ENCODE data around the gene ATP1B3.
"Not testable (repeated sequence)": the region's sequence is repeated elsewhere in the genome, so short reads cannot be mapped to it uniquely, and the experiment has no call there.

Gene ATP1B3

GRCh38 chr3:141876381-141876890, at the start of gene ATP1B3:
TSS of gene ATP1B3 (plus strand) at chr3:141876643. CDS start at chr3:141876802, 159 bp downstream.
- peak; percentile 82 for DNase-seq

DNA sequence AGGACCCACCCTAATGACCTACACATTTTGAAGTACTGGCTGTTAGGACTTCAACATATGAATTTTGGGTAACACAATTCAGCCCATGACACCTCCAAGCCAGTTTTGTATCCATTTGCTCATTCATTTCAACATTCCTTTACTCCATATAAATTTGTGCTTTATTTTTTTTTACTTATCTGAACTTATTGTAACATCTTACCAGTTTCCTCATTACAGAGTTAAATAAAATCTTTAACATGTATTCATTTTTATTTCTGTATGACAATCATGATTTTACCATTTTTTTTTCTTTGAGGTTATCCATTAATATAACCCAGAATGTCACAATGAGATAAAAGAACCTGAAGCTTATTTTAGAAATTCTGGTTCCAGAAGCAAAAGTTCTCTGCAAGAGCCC, 48.0 kb upstream of the ATP1B3 start:
- DNase-seq, result no peak

DNA sequence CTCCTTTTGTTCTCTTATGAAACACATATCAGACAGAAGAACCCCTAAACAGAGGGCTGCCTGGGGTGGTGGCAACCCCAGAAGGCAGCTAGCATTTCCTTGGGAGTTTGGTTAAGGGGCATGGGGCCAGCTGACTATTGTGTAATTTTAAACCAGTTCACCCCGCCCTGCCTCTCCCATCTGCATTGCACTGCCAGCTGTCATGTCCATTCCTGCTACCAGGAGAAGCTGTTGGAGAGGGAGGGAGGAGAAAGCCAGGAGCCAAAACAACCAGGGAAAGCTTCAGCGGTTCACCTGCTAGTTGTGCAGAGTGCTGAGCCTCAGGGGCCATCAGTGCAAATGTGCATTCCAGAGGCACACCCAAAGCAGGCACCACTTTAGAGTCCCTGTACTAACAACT, 47.6 kb upstream of the ATP1B3 start:
- peak; percentile 60 for DNase-seq

DNA sequence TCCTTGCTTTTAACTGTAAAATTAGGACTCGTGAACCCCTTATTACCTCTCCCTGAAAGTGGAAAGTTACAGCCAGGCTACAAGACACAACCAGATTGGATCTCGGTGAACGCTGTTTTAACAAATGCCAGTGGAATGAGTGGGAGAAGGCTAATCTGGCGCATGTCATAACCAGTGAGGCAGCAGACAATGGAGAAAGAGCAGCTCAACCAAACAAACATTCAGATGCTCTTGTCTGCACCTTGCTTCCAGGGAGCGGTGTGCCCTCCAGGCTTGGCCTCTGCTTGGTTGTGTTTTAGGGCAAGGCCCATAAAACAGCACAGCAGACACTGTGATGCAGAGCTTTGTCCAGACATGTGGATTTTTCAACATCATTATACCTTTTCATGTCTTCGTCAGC, 45.9 kb upstream of the ATP1B3 start:
- peak; percentile 41 for DNase-seq

DNA sequence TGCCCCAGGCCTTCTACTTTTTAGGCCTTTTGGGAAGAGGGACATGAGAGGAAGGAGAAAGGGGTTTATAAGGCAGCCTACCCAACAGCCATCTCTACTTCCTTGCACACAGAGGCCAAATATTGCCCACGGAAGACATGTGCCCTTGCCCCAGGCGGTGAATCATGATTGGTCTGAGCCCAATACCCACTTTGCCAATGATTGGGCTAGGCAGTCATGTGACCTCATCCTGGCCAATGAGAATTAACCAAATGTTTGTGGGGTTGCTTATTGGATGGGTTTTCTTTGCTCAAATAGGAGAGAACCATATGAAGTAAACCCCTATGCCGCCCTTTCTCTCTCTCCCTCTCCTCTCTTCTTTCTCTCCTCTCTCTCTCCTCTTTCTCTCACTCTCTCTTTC, 42.2 kb upstream of the ATP1B3 start:
- DNase-seq, result no peak

GRCh38 chr3:141835557-141836229, 40.8 kb upstream of the ATP1B3 start:
- no peak for DNase-seq

DNA sequence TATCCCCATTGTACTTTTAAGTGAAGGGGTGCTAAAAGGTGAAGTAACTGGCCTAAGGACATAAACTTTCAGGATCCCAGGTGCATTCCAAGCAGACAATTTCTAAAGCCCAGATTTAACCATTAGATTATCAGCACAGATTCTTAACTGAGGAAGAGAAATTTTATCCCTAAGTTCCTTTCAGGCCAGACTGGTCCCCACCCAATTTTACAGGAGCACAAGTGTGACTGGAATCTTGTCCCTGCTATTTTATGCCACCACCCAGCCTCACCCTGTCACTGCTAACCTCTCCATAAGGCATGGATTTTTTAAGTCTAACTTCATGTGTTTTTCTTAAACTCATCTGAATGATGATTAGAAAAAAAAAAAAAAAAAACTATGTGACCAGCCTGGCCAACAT, 37.1 kb upstream of the ATP1B3 start:
- DNase-seq, result no peak

DNA sequence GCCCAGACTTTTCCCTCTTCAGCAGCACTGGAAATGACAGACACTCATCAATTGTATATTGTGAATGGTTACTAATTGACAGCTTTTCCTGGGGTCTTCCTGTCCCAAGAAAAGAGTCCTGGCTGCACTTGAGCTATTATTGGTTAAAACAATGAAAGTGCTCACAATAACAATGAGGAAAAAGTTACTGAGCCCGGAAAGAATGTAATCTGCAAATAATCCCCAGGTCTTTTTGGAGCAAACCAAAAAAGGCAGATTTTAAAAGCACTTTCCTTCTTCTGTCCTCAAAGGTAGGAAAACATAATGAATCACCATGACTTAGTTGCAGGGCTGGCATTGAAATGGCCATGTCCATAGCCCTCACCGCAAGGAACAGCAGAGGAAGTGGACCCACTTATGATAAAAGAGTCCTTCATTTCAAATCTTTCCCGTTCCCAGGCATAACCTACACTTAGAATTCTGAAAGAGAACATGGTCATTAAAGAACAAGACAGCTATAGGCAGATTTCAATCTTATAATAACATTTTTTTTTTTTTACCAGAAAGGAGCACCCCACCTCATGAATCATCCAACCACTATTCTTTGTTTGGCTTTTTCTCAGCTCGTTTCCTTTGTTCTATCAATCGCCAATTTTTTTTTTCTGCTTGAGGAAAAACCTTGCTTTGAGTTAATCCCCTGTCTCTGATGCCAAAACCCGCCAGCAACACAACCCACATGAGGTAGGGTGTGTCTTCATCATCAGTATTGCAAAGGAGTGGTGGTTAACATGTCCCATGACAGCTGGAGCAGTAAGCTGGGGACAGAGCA, 35.5 kb upstream of the ATP1B3 start:
- DNase-seq, result no peak

DNA sequence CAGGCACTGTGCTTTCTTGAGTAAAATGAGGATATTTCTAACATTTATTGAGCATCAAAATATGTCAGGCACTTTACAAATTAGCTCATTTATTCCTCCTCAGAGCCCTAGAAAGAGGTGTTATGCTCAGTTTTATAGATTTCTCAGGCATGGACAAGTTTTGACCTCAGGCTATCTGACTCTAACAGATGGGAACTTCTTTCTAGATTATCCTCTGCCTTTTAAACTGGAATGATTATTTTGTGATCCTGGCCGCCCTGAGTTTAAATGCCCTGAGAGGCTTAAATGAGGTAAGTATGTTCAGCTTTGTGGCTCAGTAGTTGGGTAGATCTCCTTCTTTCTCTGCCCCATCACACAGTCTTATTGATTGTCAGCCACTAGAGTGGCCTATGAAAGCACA, 32.3 kb upstream of the ATP1B3 start:
- no peak for DNase-seq

DNA sequence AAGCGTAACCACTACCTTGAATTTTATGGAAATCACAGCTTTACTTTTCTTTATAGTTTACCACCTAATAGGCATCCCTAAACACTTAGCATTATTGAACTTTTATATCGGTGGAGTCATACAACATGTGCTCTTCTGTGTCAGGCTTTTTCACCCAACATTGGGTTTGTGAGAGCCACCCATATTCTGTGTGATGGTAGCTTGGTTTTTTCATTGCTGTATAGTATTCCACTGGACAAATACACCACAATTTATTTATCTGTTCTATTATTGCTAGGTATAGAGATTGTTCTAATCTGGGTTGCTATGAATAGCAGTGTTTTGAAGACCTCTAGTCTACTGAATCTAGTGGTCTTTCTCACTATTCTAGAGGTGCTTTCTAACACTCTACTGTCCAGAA, 31.6 kb upstream of the ATP1B3 start:
- no peak for DNase-seq

DNA sequence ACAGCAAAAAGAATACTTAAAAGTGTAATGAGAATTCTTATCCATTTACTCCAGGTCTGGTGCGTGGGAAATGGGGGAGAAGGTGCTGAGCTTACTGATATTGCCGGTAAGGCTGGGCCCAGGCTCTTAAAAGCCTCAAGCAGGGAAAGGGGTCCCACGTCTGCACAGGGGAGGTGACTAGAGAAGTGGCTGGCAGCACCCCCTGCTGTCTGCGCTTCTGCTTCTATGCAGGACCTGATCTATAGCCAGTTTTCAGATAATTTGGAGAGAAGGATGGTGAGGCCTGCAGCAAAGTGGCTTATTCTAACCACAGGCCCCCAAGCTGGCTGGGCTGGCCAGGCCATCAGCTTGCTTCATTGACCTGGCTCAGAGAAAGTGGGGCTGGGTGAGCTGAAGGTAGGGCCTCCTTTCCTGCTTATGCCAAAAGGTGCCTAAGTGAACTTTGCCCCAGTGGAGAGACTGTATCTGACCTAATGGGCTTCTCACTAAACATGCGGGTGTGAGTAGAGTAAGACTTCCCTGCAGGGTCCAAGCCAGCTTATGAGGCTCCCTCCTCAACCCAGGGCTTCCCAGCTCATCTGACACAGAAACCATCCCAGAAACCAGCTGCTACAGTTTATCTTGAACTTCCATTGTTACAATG, 30.9 kb upstream of the ATP1B3 start:
- no peak for DNase-seq

GRCh38 chr3:141846050-141846433, 30.4 kb upstream of the ATP1B3 start:
- DNase-seq, result no peak

DNA sequence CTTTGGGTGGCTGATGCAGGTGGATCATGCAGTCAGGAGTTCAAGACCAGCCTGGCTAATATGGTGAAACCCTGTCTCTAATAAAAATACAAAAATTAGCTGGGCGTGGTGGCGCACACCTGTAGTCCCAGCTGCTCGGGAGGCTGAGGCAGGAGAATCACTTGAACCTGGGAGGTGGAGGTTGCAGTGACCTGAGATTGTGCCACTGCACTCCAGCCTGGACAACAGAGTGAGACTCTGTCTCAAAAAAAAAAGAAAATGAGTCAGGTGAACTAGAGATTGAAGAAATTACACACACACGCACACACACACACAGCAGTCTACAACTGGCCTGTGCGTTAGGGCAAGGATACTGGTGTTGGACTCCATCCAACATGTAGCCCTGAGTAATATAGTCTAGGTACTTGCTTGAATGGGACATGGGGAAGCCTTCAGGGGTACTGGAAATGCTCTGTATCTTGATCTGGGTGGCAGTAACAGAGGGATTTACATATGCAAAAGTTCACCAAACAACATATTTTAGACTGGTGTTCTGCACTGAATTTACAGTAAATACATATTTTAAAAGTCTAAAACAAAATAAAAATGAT, 28.2 kb upstream of the ATP1B3 start:
- not testable (repeated sequence) for DNase-seq

GRCh38 chr3:141849056-141849815, 27.2 kb upstream of the ATP1B3 start:
- no peak for DNase-seq

DNA sequence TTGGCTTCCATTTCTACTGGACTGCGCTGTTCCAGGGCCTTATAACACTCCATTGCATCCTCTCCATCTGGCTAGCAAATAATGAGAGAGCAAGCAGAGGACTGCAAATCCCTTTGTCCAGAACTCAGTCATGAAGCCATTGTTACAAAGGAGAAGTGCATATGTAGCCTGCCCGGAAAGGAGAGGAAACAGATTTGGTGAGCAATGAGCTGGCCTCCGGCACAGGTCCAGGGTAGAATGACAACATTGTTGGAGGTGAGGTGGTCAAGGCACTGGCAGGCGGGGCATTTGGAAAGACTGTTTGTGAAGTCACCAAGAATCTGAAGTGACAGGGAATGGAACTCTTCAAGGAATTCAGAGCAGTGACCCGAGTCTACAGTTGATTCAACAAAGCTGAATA, 25.0 kb upstream of the ATP1B3 start:
- DNase-seq, result no peak

DNA sequence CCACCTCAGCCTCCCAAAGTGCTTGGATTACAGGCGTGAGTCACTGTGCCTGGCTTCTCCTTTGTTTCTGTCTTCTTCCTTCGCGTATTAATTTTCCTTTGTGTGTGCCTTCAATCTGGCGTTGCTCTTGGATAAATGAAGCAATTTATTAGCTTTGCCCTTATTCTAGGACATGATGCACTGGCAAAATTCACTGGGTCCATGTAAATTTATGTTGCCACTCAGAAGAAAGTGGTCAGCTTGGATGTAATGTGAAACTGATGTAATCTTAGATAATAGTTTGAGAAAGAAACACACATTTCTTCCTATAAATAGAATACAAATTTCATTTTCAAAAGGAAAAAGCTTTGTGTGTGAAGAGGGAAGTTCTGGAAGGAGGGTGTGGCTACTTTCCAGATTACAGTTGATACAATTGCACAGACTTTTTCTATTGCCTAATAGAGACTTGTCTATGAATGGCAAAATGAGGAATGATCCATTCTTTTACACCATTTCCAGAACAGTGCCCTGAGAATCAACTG, 23.3 kb upstream of the ATP1B3 start:
- DNase-seq, result no peak

- no peak for DNase-seq
These were observed 22.7 kb upstream of the ATP1B3 start for GRCh38 chr3:141853629-141854168.

- no peak for DNase-seq
These were observed 21.8 kb upstream of the ATP1B3 start for GRCh38 chr3:141854599-141854998.

DNA sequence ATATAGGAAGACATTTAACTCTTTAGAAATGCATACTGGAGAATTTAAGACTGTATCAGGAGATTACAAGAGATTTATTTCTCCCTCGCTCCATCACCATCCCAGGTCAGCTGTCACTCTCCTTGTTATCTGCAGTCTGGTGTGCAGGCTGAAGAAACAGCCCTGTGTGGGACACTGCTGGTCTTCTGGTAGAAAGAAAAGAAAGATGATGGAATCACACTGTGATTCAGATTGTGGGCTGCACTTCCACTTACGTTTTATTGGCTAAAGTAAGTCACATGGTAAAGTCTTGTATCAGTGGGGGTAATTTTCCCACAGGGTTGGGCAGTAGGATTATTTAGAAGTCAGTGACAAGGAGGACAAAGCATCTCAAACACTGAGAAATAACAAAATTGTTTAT, 18.1 kb upstream of the ATP1B3 start:
- no peak for DNase-seq

DNA sequence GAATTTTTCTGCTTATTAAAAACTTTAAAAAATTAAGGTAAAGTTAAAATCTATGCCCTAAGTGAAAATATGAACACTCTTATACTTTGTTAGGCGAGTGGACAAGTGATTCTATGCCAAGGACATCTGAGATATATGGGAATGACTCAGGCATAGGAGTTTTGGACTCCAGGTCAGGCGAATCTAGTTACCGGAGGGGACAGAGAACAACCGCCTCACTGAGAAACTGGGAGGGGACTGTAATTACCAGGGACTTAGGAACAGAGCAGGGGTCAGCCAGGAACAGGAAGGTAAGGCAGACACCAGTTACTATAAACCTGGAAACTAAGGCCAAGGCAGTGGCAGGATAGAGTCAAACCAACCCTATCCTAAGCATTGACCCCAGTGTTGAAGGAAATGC, 16.8 kb upstream of the ATP1B3 start:
- no peak for DNase-seq

DNA sequence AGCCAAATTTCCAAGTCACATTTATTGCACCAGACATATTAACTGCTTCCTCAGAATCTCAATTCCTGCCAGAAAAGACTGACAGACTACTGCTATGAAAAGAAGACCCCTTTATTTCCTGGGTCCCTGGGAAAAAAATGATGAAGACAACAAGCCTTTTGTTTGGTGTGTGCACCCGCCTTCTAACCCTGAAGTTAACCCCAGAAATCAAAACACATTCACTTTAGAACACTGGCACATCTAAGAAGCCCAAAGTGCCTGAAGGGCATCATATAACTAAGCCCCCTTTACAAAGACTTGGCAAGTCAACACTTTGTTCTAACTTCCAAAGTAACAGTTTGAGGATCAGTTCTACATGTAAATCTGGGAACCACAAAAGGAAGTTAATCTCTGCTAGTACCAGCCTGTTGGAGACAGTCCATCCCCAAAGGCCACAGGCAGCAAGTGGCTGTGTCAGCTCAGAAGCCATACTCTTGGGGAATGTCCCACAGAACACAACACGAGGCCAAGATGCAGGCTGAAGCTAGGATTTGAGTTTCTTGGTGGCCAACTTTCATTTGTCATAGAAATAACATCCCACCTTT, 16.3 kb upstream of the ATP1B3 start:
- no peak for DNase-seq

Measured in NCI-H226 (cell line).